GM12801 (cell line): ENCODE data around the gene TUT1.

Source experiments
- TF ChIP-seq, protein P1 (sequence below): IDR thresholded peaks from one replicate; pipeline ENCODE4 v1.5.1; 2011; ENCODE audit warnings: control low read depth; ENCODE audit not compliant: insufficient read length; ENCODE audit errors: extremely low read depth

The TUT1 gene

DNA sequence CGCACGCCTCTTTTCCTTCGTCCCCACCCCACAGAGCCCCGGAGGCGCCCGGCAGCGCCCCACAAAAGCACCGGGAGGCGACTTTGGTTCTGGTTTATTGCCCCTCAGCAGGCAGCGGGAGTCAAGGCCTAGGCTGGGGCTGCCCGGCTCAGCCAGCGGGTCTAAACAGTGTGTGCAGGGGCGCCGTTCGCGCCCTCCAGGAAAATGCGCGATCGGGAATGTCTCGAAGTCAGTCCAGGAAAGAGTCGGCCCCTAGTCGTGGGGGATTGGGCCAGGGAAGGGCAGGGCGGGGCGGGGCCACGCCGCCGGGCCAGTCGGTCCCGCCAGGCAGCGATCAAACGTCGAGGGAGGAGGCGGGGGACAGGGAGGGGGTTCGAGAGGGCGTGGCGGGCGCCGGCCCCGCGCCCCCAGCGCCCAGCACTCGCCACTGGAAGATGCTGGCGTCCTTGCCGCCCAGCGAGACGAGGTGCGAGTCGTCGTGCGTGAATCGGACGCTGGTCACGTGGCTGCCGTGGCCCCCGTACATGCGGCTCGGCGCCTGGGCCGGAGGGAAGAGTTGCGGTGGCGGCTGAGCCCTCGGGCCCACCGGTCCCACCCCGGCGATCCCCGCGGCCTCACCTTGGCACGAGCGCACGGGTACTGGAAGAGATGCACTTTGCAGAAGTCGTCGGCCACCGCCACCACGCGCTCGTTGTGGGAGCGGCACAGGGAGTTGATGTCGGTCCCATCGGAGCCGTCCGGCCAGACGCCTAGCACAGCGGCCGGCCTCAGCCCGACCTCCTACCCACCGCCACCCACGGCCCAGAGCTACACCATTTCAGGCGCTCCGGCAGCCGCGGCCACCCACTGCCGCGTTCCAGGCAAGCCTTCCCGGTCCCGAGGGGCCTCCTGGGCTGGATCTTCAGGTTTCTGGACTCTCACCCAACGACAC lies 11.1 kb upstream of the TUT1 start:
- TF ChIP-seq, protein P1, sequence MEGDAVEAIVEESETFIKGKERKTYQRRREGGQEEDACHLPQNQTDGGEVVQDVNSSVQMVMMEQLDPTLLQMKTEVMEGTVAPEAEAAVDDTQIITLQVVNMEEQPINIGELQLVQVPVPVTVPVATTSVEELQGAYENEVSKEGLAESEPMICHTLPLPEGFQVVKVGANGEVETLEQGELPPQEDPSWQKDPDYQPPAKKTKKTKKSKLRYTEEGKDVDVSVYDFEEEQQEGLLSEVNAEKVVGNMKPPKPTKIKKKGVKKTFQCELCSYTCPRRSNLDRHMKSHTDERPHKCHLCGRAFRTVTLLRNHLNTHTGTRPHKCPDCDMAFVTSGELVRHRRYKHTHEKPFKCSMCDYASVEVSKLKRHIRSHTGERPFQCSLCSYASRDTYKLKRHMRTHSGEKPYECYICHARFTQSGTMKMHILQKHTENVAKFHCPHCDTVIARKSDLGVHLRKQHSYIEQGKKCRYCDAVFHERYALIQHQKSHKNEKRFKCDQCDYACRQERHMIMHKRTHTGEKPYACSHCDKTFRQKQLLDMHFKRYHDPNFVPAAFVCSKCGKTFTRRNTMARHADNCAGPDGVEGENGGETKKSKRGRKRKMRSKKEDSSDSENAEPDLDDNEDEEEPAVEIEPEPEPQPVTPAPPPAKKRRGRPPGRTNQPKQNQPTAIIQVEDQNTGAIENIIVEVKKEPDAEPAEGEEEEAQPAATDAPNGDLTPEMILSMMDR, result no peak

DNA sequence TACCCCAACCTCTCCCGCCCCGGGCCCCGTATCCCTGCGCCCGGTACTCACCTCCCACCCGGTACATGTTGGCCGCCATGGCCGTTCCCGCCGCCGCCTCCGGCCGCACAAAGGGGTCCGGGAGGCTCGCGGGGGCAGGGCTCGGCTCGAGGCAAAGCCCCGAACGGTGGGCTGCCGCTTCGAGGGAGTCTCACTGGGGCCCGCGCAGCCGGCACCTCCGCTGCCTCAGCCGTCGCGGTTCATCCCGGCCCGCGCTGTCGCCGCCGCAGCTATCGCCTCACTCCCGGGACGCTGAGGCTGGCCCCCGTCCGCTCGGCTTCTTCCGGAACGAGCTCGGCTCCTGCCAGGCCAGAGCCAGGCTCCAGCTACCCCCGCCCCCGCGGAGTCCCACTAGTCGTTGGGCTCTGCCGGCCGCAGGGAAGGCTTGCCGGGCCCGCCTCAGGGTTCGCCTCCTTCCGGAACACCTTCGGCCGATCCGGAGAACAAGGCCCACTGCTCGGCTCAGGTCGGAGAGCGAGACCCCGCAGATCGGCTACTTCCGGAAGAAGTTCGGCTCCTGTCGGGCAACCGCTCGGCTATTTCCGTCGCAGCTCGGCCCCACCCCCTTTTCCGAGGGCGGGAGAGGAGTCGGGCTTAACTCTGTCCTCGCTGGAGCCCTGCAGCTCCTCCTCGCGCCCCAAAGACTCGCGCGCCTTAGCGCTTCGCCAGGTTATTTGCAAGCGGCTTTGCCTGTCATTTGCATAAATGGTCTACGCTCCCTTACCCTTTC lies 10.2 kb upstream of the TUT1 start, which contains the start of gene MTA2:
MTA2 (minus strand) TSS at position 494 of the 769 bp plus-strand sequence; CDS start at position 79, 415 bp downstream.
- TF ChIP-seq, protein P1, result no peak

- TF ChIP-seq, protein P1, result no peak
These were observed 9.7 kb upstream of the TUT1 start for GRCh38 chr11:62601122-62601371.

DNA sequence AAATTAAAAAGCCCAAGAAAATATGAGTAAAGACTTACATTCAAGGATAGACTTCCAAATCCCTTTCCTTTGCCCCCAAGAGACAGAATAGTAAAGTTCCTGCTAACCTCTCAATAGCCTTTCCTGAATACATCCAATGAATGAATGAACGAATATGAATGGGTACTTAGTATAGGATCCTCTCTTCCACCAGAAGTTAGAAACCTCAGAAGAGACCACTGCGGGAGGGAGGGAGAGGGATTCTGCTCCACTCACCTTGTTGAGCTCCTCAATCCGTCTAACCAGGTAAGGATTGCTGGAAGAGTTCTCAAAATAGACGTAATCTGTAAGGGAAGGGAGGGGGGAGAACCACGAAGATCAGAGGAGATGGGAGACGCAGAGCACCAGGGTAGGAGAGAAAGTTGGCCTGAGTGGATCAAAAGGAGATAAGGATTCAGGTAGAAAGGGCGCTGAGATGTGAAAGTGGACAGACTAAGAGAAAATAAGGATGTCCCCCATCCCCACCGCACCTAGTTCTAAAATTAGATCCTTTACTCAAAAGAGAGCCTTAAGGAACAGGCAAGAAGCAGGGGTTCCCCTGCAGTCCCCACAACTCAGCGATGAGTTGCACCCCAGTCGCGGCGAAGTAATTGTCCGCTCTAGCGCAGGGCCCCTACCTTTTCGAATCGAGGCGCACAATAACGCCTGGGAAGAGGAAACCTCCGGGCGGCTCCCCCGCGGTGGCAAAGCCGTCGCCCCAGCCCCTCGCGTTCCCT lies 9.2 kb upstream of the TUT1 start:
- TF ChIP-seq, protein P1, result no peak

- TF ChIP-seq, protein P1, result no peak
These were observed 8.6 kb upstream of the TUT1 start for GRCh38 chr11:62599901-62600300.

- TF ChIP-seq, protein P1, result no peak
These were observed 7.9 kb upstream of the TUT1 start for GRCh38 chr11:62599069-62599696.
